ENCODE results near the gene TP53INP2.
"Not testable (repeated sequence)": the region's sequence is repeated elsewhere in the genome, so short reads cannot be mapped to it uniquely, and the experiment has no call there.

TP53INP2 gene

GRCh38 chr20:34722560-34722959 lies 18.4 kb downstream of the TP53INP2 start:
- DNase-seq (ENCODE audit: low read depth), result not testable (repeated sequence)

- DNase-seq (ENCODE audit: low read depth), result no peak
Measured at GRCh38 chr20:34724172-34724571, 20.0 kb downstream of the TP53INP2 start.

GRCh38 chr20:34729416-34729815 lies 25.3 kb downstream of the TP53INP2 start:
- no peak for DNase-seq (ENCODE audit: low read depth)

GRCh38 chr20:34732523-34732922 lies 28.4 kb downstream of the TP53INP2 start:
- no peak for DNase-seq (ENCODE audit: low read depth)

- no peak for DNase-seq (ENCODE audit: low read depth)
Measured at GRCh38 chr20:34736106-34736735, 32.1 kb downstream of the TP53INP2 start.

GRCh38 chr20:34743039-34743438 lies 38.9 kb downstream of the TP53INP2 start:
- no peak for DNase-seq (ENCODE audit: low read depth)

GRCh38 chr20:34744340-34744739 lies 40.2 kb downstream of the TP53INP2 start:
- no peak for DNase-seq (ENCODE audit: low read depth)

GRCh38 chr20:34744847-34745246 lies 40.7 kb downstream of the TP53INP2 start:
- no peak for DNase-seq (ENCODE audit: low read depth)

- DNase-seq (ENCODE audit: low read depth), result no peak
Measured at GRCh38 chr20:34746674-34747073, 42.5 kb downstream of the TP53INP2 start.

GRCh38 chr20:34747479-34747878 lies 43.3 kb downstream of the TP53INP2 start:
- no peak for DNase-seq (ENCODE audit: low read depth)

- DNase-seq (ENCODE audit: low read depth), result no peak
Measured at GRCh38 chr20:34748709-34749108, 44.6 kb downstream of the TP53INP2 start.

- no peak for DNase-seq (ENCODE audit: low read depth)
Measured at GRCh38 chr20:34750484-34750883, 46.3 kb downstream of the TP53INP2 start.

GRCh38 chr20:34751453-34751852 lies 47.3 kb downstream of the TP53INP2 start:
- no peak for DNase-seq (ENCODE audit: low read depth)

- DNase-seq (ENCODE audit: low read depth), result no peak
Measured at GRCh38 chr20:34753706-34754461, 49.7 kb downstream of the TP53INP2 start.

- DNase-seq (ENCODE audit: low read depth), result no peak
Measured at GRCh38 chr20:34754611-34755010, 50.5 kb downstream of the TP53INP2 start.

- no peak for DNase-seq (ENCODE audit: low read depth)
Measured at GRCh38 chr20:34755367-34755766, 51.2 kb downstream of the TP53INP2 start.

- DNase-seq (ENCODE audit: low read depth), result no peak
Measured at GRCh38 chr20:34762031-34762555, 57.9 kb downstream of the TP53INP2 start.
